GM20431 (cell line): ENCODE measurements around the gene NYAP1.
"Not testable (repeated sequence)": the region's sequence is repeated elsewhere in the genome, so short reads cannot be mapped to it uniquely, and the experiment has no call there.

Experiments
- in situ Hi-C: fragments of 300-500 bp; cut with MseI, MboI; formaldehyde crosslinking; loops from one replicate; pipeline ENCODE4 v1.15.0; 2020; ENCODE audit warnings: low sequenced_read_pairs; ENCODE audit not compliant: unreplicated experiment

NYAP1 gene

DNA sequence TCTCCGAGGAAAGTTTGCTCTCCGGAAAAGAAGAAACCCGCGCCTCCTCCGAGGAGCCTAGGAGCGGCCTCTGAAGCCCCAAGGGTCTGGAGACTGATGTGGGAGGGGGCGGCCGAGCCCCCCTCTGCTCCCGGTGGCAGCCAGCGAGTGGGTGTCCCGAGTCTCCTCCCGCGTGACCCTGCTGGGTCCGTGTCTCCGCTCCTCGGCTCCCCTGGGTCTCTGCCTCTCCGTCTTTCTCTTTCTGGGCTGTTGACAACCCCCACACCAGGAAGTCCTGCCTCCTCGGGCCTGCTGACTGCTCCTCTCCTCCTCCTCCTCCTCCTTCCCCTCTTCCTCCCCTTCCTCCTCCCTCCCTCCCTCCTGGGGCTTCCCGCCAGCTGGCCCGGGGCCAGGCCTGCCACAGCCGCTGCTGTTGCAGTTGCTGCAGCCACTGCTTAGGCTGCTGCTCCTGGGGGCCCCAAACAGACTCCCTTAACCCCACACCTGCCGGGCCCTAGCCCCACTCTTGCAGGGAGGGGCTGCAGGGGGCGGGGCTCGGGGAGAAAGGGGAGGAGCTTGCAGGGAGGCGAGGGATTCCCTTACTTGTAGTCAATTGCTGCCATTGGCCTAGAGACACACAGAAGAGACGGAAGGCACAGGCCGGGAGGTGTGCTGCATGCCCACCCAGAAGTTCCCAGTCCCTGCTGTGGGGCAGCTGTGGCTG lies 4.6 kb upstream of the NYAP1 start, which contains the start of gene TSC22D4:
Gene TSC22D4 (minus strand): TSS at position 257 of the 703 bp plus-strand sequence. CDS start 1,176 bp downstream, outside the sequence.
- in situ Hi-C loops: loop anchor here (25.0 kb wide), 1 partner anchor 208 kb away; the partner anchor contains the start of gene GIGYF1

- in situ Hi-C loops: loop anchor here (10.0 to 25.0 kb wide), 2 partner anchors 73 to 206 kb away; partner anchors contain the start of gene GIGYF1
Measured at GRCh38 chr7:100481466-100481865, 2.3 kb upstream of the NYAP1 start.

DNA sequence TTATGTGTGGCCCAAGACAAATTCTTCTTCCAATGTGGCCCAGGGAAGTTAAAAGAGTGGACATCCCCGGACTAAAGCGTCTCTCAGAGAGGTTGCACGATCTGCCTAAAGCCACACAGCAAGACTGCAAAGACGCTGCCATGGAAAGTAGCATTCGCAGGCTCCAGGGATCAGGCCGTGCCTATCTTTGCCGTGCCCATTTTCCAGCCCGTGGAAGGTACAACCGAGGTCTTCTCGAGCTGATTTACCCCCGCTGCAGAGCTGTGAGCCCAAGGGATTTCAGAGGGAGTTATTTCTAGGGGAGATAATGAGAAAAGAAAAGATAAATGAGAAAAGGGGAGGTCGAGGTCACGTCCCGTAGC lies 1.0 kb upstream of the NYAP1 start:
- in situ Hi-C loops: loop anchor here (10.0 to 25.0 kb wide), 2 partner anchors 72 to 205 kb away; partner anchors contain the start of gene GIGYF1

DNA sequence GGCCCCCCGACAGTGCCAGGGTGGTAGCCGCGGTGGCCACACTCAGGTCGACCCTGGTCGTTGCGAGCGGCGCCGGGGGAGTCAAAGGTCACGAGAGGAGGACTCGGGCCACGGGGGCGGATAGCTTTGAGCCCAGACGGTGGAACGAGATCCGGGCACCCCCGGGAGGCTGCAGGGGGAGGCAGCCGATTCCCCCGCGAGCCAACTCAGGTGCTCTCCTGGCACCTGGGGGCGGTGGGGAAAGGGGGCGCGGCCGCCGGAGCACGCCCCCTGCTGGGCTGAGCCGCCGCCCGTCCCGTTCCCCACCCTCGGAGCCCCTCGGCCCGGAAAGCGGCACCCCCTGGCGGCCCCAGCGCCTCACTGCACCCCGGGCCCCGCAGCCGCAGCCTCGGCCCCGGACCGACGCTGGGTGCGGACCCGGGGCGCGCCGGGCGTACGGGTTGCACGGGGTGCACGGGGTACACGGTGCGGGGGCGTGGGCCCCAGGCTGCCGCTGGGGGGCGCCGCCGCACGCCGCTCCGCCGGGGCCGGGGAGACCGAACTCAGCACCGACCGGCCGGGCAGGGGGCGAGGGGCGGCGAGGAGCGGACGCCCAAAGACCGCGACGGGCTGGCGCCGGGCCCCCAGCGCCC lies 521 bp upstream of the NYAP1 start:
- in situ Hi-C loops: loop anchor here (10.0 to 25.0 kb wide), 2 partner anchors 72 to 204 kb away; partner anchors contain the start of gene GIGYF1

DNA sequence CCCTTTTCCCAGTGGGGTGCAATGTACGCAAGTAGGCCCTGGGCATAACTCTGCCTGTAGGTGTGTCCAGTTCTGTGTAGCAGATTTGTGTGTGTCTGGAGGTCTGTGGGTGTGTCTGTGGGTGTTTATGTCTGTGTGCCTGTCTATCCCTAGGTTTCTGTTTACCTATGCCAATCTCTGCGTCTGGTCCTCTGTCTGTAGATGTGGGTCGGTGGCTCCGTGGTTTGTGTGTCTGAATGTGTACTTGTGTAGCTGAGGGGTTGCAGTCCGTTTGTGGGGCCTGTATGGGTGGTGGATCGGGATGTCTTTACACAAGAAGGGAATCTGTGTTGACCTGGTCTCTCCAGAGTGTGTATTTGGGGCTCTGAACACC lies 932 bp downstream of the NYAP1 start:
- in situ Hi-C loops: loop anchor here (10.0 to 25.0 kb wide), 2 partner anchors 70 to 203 kb away; partner anchors contain the start of gene GIGYF1

DNA sequence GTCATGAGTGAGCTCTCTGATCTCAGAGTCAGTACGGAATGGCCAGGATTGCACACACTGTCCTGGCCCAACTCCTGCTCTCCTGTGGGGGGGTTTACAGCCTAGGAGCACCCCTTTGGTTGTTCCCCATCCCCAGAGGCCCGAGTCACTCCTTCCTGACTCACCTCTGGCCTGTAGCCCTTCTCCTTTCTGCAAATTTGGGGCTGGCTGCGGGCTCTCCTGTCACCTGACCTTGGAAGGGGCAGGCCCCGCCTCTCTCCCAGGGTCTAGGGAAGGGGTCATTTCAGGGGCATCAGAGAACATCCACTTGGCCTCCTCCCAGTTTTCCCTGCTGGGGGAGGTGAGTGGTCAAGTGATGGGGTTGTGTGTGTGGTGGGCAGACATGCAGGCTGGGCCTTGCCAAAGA lies 1.7 kb downstream of the NYAP1 start:
- in situ Hi-C loops: loop anchor here (10.0 to 25.0 kb wide), 2 partner anchors 69 to 202 kb away; partner anchors contain the start of gene GIGYF1

DNA sequence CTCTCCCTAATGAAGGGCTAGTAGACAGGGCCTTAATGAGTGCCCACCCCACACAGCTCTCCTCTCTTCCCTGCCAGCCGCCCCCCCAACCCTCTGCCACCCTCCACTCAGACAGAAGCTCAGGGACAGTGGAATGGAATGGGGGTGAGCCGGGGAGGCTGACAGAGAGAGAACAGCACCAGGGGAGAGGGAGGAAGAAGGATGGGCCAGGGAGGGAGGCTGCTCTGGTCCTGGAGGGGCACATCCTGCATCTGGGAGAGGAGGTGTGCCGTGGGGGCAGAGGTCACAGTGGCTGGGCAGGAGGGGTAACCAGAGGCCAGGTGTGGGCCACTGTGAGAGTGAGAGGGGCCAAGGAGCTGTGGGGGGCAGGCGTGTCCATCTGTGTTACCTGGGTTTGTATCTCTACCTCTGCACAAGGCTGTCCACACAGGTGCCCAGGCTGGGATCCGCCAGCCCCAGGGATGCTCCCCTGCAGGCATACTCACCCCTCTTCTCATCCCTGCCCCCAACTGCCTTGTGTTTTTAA lies 2.4 kb downstream of the NYAP1 start:
- in situ Hi-C loops: loop anchor here (10.0 to 25.0 kb wide), 2 partner anchors 69 to 201 kb away; partner anchors contain the start of gene GIGYF1

GRCh38 chr7:100486753-100487446 lies 3.2 kb downstream of the NYAP1 start:
- in situ Hi-C loops: loop anchor here (10.0 to 25.0 kb wide), 2 partner anchors 68 to 200 kb away; partner anchors contain the start of gene GIGYF1

GRCh38 chr7:100488333-100489095 lies 4.8 kb downstream of the NYAP1 start:
- in situ Hi-C loops: loop anchor here (10.0 to 25.0 kb wide), 2 partner anchors 66 to 199 kb away; partner anchors contain the start of gene GIGYF1

DNA sequence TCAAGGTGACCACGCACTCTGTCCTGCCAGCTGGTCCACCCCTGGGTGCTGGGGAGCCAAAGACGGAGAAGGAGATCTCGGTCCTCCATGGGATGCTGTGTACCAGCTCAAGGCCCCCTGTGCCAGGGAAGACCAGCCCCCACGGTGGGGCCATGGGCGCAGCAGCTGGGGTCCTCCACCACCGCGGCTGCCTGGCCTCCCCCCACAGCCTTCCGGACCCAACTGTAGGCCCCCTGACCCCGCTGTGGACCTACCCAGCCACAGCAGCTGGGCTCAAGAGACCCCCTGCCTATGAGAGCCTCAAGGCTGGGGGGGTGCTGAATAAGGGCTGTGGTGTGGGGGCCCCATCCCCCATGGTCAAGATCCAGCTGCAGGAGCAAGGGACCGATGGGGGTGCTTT lies 5.4 kb downstream of the NYAP1 start:
- in situ Hi-C loops: loop anchor here (10.0 to 25.0 kb wide), 2 partner anchors 66 to 198 kb away; partner anchors contain the start of gene GIGYF1

DNA sequence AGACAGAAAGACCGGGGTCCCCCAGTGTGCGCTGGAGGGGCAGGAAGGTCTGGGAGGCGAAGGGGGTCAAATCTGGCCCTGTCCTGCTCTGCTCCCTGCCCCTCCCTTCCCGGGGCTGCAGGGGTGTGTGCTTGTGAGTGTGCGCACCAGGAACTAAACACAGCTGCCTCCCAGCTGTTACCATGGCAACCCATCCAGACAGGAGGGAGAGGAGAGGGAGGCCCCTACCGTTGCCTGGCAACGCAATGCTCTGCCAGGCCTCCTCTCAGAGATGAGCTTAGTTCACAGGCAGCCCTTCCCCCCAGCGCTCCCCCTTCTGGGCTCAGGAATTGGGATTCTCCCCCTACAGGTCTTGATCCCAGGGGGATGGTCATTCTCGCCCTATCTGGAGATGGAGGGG lies 6.1 kb downstream of the NYAP1 start:
- in situ Hi-C loops: loop anchor here (10.0 to 25.0 kb wide), 2 partner anchors 65 to 197 kb away; partner anchors contain the start of gene GIGYF1

DNA sequence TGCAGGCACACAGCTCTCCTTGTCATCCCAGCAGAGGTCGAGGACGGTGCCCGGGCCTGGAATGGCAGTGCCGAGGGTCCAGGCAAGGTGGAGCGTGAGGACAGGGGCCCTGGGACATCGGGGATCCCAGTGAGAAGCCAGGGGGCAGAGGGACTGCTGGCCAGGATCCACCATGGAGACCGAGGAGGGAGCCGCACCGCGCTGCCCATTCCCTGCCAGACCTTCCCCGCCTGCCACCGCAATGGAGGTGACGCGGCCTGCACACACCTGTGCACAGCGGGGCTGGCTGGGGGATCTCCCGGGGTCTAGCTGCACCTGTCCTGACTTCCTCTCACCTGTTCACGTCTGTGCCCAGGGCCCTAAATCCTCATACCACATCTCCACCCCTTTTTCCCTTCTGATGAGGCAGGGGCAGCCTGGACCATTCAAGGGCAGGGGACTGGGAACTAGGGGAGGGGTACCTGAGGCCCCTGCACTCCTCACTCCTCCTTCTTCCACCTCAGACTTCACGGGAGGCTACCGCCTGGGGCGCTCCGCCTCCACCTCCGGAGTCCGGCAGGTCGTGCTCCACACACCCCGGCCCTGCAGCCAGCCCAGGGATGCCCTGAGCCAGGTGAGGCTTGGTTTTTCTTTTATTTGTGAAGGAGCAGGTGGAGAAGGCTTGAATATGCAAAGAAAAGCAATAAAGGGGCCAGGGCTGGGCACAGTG lies 6.9 kb downstream of the NYAP1 start:
- in situ Hi-C loops: loop anchor here (25.0 kb wide), 1 partner anchor 197 kb away; the partner anchor contains the start of gene GIGYF1

GRCh38 chr7:100491192-100491578 lies 7.5 kb downstream of the NYAP1 start:
- in situ Hi-C loops: loop anchor here (25.0 kb wide), 1 partner anchor 196 kb away; the partner anchor contains the start of gene GIGYF1

DNA sequence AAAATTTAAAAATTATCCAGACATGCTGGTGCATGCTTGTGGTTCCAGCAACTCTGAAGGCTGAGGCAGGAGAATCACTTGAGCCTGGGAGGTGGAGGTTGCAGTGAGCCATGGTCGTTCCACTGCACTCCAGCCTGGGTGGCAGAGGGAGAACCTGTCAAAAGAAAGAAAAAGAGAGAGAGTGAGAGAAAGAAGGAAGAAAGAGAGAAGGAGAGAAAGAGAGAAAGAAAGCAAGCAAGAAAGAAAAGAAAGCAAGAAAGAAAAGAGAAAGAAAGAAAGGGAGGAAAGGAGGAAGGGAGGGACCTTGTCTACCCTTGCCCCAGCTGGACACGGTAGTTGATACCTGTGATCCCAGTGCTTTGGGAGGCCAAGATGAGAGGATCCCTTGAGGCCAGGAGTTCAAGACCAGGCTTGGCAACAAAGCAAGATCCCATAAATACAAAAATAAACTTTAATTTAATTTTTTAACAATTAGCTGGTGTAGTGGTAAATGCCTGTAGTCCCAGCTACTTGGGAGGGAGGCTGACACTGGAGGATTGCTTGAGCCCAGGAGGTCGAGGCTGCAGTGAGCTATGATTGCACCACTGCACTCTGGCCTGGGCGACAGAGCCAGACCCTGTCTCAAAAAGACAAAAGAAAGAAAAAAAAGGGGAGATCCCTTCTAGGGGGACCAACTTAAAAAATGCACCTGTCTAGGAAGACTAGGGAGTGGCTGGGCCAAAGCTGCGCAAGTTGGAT lies 9.2 kb downstream of the NYAP1 start:
- in situ Hi-C loops: loop anchor here (25.0 kb wide), 1 partner anchor 194 kb away; the partner anchor contains the start of gene GIGYF1

DNA sequence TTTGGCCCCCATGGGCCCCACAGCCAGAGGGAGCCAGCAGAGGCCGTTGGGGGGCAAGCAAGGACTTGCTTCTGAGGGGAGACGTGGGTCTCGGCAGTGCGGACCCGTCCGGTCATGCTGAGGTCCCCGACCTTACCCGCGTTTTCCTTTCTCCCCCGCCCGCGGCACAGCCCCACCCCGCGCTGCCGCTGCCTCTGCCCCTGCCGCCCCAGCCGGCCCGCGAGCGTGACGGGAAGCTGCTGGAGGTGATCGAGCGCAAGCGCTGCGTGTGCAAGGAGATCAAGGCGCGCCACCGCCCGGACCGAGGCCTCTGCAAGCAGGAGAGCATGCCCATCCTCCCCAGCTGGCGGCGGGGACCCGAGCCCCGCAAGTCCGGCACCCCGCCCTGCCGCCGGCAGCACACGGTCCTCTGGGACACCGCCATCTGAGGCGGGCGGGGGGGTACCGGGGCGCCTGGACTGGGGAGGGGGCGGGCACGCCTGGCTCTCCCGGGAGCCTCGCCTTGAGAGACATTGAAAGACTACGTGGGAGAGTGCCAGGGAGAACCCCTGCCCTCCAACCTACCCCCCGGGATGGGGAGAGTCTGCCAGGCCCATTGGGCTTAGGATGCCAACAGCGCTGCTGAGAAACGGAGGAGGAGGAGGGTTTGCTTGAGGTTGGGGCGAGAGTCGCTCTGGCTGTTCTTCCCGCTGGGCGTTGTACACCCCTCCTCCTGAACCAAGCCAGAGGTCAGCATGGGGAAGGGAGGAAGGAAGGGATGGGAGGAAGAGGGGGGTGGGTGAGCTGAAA lies 9.9 kb downstream of the NYAP1 start:
- in situ Hi-C loops: loop anchor here (25.0 kb wide), 1 partner anchor 194 kb away; the partner anchor contains the start of gene GIGYF1

DNA sequence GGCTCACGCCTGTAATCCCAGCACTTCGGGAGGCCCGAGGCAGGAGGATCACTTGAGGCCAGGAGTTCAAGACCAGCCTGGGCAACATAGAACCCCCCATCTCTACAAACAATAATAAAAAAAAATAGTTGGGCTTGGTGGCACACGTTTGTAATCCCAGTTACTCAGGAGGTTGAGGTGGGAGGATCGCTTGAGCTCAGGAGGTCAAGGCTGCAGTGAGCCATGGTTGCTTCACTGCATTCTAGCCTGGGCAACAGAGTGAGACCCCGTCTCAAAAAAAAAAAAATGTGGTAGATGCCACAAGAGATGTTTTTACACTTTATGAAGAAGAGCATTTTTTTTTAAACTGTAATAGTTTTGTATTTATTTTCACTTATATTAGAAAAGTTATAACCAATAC lies 12.8 kb downstream of the NYAP1 start:
- in situ Hi-C loops: loop anchor here (25.0 kb wide), 1 partner anchor 191 kb away; the partner anchor contains the start of gene GIGYF1

DNA sequence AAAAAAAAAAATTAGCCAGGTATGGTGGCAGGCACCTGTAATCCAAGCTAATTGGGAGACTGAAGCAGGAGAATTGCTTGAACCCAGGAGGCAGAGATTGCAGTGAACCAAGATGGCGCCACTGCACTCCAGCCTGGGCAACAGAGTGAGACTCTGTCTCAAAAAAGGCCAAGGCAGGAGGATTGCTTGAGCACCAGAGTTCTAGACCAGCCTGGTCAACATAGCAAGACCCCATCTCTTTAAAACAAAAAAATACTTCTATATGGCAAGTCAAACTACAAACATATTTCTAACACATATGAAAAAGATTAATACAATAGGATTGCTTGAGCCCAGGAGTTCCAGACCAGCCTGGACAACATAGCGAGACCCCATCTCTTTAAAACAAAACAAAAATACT lies 17.0 kb downstream of the NYAP1 start:
- in situ Hi-C loops: not testable (repeated sequence)
